Ishikawa (cell line): ENCODE results near the gene ZHX3.

Source experiments
- CEBPB ChIP-seq: IDR thresholded peaks from 2 replicates; pipeline ENCODE4 v1.6.1; 2012
- CREB1 ChIP-seq: IDR thresholded peaks from 2 replicates; pipeline ENCODE4 v1.6.1; 2012; ENCODE audit warnings: low read depth
- EGR1 ChIP-seq: IDR thresholded peaks from 2 replicates; pipeline ENCODE4 v1.6.1; 2012
- EP300 ChIP-seq: IDR thresholded peaks from 2 replicates; pipeline ENCODE4 v1.6.1; 2012; ENCODE audit warnings: borderline replicate concordance
- FOXM1 ChIP-seq: IDR thresholded peaks from 2 replicates; pipeline ENCODE4 v1.6.1; 2012; ENCODE audit warnings: low read depth, borderline replicate concordance
- MAX ChIP-seq: IDR thresholded peaks from 2 replicates; pipeline ENCODE4 v1.6.1; 2012
- NFIC ChIP-seq: IDR thresholded peaks from 2 replicates; pipeline ENCODE4 v1.6.1; 2012
- RAD21 ChIP-seq: IDR thresholded peaks from 2 replicates; pipeline ENCODE4 v1.6.1; 2012; ENCODE audit warnings: low read depth
- REST ChIP-seq: IDR thresholded peaks from 2 replicates; pipeline ENCODE4 v1.6.1; 2012; ENCODE audit warnings: low read depth, mild to moderate bottlenecking
- TAF1 ChIP-seq: IDR thresholded peaks from 2 replicates; pipeline ENCODE4 v1.6.1; 2012; ENCODE audit warnings: low read depth, mild to moderate bottlenecking
- TCF12 ChIP-seq: IDR thresholded peaks from 2 replicates; pipeline ENCODE4 v1.6.1; 2012; ENCODE audit warnings: low read depth
- TEAD4 ChIP-seq: IDR thresholded peaks from 2 replicates; pipeline ENCODE4 v1.6.1; 2012
- USF1 ChIP-seq: IDR thresholded peaks from 2 replicates; pipeline ENCODE4 v1.6.1; 2012
- YY1 ChIP-seq: IDR thresholded peaks from 2 replicates; pipeline ENCODE4 v1.6.1; 2012; ENCODE audit warnings: low read depth
- ZBTB7A ChIP-seq: IDR thresholded peaks from 2 replicates; pipeline ENCODE4 v1.6.1; 2012; ENCODE audit warnings: low read depth

The ZHX3 gene

GRCh38 chr20:41187668-41188067, 129.9 kb downstream of the ZHX3 start:
- no peak for TF ChIP-seq TCF12
- no peak for TF ChIP-seq CEBPB
- TF ChIP-seq MAX: no peak
- TF ChIP-seq TAF1: no peak
- no peak for TF ChIP-seq TEAD4
- no peak for TF ChIP-seq RAD21
- no peak for TF ChIP-seq ZBTB7A
- TF ChIP-seq NFIC: no peak
- TF ChIP-seq FOXM1: no peak
- no peak for TF ChIP-seq USF1
- no peak for TF ChIP-seq YY1
- no peak for TF ChIP-seq CREB1

GRCh38 chr20:41185013-41185757, 132.3 kb downstream of the ZHX3 start:
- TF ChIP-seq ZBTB7A: no peak
- no peak for TF ChIP-seq USF1
- no peak for TF ChIP-seq EGR1
- TF ChIP-seq FOXM1: no peak
- TF ChIP-seq YY1: no peak
- TF ChIP-seq MAX: no peak
- TF ChIP-seq TAF1: no peak
- TF ChIP-seq NFIC: no peak
- TF ChIP-seq CEBPB: no peak
- TF ChIP-seq CREB1: no peak
- no peak for TF ChIP-seq RAD21
- TF ChIP-seq TCF12: no peak
- no peak for TF ChIP-seq REST

GRCh38 chr20:41183831-41184230, 133.7 kb downstream of the ZHX3 start:
- TF ChIP-seq NFIC (no peak), EGR1 (no peak), TCF12 (no peak), TEAD4 (no peak), YY1 (no peak), MAX (no peak), RAD21 (no peak)

GRCh38 chr20:41183391-41183790, 134.1 kb downstream of the ZHX3 start:
- TF ChIP-seq EGR1 (no peak), TCF12 (no peak), CREB1 (no peak), YY1 (no peak), MAX (no peak), REST (no peak), NFIC (no peak), EP300 (no peak), CEBPB (no peak), TEAD4 (no peak), ZBTB7A (no peak), RAD21 (no peak), USF1 (no peak)
